GM21723 (cell line): ENCODE measurements around the gene CPA4.

Source experiments
- ATAC-seq: cut with Tn5 transposase; IDR thresholded peaks from one replicate; pipeline ENCODE4 v1.9.1; 2021; ENCODE audit warnings: mild to moderate bottlenecking, moderate library complexity; ENCODE audit not compliant: unreplicated experiment

The CPA4 gene

DNA sequence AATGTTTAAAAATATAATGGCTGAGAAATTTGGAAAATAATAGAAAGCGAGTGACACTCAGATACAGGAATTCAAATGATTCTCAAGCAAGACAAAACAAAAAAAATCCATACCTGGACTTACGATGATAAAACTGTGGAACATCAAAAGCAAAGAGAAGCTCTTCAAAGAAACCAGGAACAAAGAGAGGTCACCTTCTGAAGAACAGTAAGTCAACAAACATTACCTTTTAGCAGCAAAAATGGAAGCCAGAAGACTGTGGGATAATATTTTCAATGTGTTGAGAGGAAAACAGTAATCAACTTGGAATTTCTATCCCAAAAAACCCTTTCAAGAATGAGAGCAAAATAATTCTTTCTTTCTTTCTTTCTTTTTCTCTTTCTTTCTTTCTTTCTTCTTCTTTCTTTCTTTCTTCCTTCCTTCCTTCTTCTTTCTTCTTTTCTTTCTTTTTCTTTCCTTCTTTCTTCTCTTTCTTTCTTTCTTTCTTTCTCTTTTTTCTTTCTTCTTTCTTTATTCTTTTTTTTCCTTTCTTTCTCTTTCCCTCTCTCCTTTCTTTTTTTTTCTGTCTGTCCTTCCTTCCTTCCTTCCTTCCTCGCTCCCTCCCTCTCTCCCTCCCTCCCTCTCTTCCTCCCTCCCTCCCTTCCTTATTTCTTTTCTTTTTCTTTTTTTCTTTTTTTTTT, 49.9 kb downstream of the CPA4 start:
- no peak for ATAC-seq

DNA sequence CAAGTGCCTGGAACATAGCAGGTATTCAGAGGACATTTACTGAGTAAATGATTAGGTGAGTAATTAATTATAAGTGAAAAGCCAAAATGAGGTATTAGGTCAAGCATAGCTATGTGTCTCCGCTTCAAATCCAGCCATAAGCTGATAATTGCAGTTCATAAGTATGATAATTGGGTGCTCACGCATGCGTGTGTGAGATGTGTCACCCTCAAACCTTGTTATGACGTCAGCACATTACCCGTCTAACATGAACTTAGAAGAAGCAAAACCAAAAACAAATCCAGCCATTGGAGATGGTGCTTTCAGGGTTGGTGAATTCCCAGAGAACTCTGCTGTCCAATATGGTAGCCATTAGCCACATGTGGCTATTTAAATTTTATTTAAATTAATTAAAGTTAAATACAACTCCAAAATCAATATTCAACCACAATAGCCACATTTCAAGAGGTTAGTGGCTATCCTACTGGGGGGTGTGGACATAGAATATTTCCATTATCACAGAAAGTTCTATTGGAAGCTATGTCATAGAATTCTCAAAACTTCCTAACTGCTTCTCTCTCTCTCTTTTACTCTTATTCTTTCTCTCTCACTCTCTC, 51.4 kb downstream of the CPA4 start, which contains the start of gene CPA5:
TSS of gene CPA5 (plus strand) at position 546 of the 596 bp plus-strand sequence. CDS start 1,670 bp downstream, outside the sequence.
- ATAC-seq = no peak

DNA sequence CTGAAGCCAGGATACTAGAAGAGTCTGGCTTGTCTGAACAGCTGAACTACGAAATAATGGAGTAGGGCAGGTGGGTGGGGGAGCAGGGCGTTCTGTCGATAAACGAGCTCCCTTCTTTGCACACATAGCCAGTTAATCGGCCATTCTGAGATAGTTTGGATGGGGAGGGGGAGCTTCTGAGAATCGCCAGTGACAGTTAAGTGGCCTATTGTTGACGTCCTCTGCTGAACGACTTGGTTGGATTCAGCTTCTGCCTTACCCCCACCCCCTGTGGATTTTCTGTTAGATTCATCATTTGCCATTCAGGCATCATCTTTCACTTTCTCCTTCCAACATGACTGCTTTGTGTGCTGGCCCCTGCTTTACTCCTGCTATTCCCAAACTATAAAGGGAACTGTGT, 52.2 kb downstream of the CPA4 start:
- no peak for ATAC-seq

DNA sequence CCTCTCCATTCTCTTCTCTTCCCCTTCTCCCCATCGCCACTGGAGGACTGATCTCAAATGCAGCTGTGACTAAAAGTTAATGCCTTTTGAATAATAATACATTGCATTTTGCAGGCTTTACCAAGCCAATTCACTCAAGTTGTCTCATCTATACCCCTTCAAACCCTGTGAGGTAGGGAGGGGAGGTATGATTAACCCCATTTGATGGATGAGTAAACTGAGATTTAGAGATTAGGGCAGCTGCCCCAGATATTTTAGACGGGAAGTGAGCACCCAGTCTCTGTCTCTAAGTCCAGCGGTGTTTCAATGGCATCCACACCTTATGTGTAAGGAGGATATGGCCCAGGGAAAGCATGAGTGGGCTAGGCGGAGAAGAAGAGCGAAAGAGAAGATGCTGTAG, 52.8 kb downstream of the CPA4 start:
- ATAC-seq = no peak

DNA sequence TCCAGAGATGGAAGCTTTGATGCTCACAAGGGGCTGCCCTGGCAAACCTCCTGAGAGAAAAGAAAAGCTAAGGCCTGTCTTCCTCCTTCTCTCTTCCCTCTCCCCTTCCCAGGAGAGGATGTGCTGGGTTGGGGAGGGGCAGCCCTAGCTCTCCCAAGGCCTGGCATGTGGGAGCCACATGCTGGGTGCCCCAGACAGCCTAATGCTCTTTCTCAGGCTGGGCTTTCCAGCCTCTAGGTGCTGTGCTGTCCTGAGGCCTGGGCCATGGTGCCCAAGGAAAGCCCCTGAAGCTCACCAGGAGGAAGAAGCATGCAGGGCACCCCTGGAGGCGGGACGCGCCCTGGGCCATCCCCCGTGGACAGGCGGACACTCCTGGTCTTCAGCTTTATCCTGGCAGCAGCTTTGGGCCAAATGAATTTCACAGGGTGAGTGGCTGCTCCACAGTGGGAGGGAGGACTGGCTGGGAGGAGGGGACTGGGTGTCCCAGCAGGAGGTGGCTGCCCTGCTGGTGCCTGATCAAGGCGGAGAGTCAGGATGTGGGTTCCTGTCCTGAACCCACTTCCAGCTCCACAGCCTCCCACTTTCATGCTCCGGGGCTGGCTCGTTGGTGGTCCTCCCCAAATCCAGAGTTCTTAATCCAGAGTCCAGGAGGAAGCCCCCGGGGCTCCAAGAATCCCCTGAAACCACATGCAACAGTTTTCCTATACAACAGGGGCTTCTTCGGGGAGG, 53.4 kb downstream of the CPA4 start:
- ATAC-seq = no peak

DNA sequence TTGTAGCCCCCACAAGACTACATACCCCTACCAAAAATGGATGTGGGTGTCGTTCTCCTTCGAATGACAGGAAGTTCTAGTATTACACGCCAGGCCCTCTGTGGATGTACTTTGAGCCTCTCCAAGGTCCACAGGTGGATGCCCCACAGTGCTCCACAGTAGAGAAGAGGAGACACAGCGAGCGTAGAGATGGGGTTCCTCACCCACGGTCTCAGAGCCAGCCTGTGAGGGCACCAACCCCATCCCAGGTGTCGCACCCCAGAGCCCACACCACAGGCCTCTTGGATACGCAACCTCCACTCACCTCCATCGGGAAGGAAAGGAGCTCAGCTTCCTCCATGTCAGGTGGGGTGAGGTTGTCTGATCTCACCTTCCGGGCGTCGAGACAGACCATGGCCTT, 54.0 kb downstream of the CPA4 start:
- no peak for ATAC-seq

DNA sequence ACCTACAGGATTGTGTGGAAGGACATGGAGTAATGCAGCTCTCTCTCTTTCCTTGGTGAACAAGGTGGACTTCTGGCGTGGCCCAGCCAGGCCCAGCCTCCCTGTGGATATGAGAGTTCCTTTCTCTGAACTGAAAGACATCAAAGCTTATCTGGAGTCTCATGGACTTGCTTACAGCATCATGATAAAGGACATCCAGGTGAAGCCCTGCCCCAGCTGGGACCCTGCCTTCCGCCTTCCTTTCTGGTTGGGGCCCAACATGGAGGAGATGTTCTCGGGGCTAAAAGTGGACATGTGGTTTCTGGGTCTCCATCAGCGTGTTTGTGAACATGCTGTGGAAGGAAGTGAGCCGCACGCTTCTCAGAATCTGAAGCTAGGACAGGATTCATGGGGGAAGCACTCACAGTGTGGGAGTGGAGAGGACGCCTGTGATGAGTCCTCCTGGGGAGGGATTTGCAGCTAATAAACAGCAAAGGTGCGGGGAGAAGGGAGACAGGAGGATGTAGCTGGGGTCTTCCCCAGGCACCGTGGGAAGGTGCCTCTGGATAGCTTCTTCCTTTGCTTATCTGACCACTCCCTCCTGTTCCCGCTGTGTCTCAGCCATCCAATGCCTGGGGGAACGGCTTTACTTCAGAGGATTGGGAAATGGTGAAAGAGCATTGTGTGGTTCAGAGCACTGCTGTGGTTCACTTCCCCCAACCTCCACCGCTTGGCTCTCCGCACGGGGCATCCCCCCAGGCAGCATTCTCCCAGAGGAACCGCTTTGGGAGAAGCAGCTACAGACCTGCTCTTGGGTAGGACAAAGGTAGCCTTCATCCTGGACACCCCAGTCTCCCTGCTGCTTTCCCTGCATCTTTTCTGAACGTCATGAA, 57.2 kb downstream of the CPA4 start:
- no peak for ATAC-seq

DNA sequence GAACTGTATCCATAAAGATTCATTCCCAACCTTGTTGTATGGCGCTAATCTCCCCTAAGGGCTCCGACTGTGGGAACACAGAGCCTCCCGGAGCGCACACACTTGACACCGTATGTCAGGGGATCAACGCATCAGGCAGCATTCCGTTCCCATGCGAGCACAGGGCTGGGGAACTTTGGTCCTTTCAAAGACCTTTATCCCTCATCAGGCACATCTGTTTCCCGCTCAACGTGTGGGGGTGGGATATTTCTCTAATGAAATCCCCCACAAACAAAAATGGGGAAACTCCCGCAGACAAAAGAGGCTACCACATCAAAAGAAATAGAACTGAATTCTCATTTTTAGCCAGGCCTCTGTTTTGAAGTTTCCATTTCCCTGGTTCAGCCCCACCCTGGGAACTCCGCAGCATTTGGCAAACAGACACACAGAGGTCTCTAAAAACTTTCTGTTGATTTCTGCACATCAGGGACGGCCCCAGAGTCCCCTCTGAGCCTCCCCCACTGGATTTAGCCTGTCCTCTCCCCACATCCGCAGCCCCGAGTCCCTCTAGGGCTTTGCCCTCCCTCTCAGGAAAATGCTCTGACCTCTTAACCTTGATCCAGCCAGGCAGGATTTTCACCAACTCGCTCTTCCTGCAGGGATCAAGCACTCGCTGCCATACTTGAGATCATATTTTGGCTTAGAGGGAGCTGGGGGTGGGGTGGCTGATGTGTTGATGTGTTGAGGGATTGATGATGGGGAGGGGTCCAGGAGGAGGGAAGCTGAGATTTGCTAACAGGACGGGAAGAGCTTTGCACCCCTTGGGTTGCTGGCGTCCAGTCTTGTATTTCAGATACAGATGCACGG, 58.2 kb downstream of the CPA4 start:
- ATAC-seq = no peak

DNA sequence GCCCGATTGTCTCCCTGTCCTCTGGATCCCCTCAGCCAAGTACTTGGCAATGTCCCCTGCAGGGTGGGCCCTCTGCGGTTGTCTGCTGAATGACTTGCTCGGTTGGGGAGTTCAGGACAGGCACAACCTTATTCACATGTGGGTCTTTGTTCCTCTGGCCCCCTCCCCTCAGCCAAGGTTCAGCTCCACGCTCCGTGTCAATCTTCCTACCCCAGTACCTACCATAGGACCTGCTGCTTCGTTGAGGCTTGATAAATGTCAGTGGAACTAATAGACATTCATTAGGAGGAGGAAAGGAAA, 58.8 kb downstream of the CPA4 start:
- ATAC-seq = no peak

DNA sequence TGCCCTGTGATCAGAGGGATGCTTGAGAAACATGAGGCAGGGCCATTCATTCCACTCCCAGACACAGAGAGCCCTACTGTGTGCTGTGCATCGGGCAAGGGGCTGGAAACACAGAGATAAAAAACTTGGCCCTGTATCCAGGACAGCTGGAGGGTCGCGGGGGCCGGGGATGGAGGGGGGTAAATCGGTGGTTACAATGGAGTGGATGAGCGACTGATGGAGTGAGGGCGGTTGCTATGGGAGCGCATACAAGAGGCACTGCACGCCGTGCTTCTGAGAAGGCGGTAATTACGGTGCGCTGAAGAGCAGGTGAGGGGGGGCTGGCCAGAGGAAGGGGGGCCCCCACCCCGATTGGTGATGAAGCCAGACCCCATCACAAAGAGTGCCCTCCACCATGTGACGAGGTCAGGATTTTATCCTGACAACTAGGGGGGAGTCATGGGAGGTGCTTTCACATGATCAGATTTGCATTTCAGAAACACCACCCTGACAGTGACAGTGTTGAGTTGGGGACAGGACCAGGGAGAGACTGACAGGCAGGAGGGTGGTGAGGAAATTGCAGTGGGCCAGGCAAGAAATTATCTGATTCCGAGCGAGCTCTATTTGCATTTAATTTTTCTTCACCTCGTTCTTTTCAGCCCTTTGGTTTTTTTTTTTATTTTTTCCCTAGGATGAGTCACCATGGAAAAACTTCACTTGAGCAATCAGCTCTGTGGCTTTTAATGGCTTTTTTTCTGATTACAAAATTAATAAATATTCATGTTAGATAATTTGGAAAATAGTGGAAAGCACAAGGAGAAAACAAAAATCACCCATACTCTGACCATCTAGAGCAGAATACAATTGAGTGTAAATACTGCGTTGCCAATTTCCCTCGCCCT, 59.5 kb downstream of the CPA4 start:
- ATAC-seq = no peak

DNA sequence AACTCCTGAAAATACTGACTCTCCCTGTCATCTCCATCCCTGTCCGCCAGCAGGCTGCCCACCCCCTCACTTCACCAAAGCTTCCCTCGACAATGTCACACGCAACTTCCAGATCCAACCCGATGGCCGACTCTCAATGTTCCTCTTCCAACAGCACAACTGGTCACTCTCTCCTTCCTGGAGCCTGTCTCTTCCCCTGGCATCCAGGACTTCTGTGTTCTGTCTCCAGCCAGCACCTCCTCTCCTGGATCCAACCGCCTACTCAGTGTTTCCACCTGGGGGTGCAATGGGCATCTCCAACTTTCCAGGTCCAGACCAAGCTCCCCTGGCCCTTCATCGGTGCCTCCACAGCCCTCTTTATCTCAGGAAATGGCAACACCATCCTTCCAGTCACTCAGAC, 60.2 kb downstream of the CPA4 start:
- no peak for ATAC-seq

DNA sequence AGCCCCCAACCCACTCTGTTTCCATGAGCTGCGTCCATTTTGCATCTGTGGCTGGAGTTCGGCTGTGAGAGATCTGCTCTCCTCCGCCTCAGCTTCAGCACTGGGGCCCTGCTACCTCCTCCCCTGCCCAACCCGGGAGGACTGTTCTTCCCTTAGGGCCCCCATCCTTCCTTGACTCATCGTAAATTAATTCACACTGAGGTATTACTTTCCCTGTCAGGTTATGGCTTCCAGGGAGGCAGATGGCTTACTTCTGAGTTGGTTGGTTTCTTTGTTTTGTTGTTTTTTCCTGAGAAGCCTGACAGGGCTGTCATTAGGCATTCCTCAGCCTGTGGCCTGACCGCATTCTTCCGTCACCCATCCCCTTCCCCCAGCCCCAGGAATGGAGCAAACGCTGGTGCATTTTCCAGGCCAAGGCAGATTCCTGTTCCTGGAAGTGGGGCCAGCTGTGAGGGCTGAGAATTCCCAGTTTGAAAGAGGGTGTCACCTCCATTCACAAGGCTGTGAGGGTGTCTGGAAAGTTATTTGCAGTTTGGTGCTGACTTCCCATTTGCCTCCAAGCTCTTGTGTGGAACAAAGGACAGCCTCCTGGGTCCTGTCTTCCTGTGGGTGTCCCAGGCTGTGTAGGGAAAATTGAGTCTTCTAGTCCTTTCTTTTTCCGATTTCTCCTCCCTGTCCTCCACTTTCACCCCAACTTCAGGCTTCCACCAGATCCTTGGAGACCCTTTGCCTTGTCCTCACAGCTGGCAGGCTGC, 63.3 kb downstream of the CPA4 start:
- no peak for ATAC-seq

DNA sequence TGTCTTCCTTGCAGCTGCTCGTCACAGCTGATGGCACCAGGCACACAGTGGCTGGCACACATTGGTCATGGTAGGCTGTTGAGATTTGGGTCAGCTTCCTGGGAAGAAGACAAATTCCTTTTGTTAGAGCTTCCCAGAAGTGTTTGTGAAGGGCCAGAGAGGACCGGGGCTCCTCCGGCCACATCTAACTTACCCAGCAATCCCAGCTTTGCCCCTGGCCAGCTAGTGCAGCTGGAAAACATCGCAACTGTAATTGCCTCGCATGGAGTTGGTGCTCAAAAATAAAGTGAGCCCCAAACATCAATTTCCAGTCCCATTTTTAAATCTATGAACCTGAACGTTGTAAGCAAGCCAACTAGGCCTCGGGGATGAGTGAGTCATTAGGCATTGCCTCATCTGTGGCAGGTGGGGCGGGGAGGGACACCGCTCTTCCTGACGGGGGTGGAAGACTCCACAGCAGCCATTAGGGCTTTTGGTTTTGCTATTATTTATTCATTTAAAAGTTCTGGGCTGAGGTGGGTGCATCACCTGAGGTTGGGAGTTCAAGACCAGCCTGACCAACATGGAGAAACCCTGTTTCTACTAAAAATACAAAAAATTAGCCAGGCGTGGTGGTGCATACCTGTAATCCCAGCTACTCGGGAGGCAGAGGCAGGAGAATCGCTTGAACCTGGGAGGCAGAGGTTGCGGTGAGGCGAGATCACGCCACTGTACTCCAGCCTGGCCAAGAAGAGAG, 64.1 kb downstream of the CPA4 start:
- no peak for ATAC-seq

DNA sequence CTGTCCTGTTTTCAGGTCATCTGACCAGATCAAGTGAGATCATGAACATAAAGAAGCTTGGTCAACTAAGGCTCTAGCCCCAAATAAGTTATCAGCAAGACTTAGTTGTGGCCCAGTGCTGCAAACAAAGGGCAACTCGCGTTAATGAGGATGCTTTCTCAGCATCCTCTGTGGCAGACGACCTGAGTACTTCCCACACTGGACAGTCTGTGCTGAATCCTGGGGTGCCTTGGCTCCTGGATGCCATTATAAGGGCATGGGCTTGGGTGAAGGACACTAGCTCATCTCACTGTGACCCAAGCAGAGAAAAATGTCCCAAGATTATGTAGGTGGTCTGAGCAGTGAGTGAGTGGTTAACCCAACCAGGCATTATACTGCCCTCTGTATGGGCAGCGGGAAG, 65.5 kb downstream of the CPA4 start:
- ATAC-seq = no peak

DNA sequence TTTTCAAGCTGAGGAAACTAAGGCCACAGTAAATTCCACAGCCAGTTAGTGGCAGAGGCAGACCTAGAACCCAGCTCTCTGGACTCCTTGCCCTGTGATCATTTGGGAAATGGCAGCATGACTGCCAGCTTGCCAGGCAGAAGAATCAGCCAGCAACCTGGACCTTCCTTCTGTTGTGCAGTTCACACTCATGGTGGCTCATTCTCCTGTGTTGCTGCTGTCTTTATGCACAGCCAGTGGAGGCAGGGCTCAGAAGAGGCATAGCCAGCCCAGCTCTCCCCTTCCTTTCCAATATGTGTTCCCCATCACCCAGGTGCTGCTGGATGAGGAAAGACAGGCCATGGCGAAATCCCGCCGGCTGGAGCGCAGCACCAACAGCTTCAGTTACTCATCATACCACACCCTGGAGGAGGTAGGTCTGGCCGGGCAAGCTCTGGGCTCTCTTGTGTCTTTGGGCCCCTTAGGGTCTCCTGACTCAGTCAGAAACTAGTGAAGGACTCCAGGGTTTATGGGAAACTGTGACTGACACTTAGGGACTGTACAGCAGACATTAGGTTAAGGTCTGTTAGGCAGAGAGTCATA, 66.4 kb downstream of the CPA4 start:
- ATAC-seq = no peak

DNA sequence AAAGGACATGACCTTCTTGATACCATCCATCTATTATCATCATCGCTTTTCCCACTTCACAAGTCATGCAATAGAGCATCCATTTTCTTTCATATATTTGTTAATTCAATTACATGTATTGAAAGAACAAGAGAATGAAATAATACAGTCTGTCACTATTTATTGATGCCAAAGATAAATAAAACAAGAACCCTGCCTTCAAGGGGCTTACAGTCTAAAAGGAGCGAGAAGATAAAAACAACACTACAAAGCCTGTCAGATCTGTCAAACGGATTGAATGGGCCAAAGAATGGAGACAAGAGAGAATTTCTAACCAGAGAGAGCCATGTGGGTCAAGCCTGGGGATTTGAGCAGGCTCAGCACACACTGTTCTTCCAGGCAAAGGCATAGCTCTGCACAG, 67.6 kb downstream of the CPA4 start:
- ATAC-seq = no peak

DNA sequence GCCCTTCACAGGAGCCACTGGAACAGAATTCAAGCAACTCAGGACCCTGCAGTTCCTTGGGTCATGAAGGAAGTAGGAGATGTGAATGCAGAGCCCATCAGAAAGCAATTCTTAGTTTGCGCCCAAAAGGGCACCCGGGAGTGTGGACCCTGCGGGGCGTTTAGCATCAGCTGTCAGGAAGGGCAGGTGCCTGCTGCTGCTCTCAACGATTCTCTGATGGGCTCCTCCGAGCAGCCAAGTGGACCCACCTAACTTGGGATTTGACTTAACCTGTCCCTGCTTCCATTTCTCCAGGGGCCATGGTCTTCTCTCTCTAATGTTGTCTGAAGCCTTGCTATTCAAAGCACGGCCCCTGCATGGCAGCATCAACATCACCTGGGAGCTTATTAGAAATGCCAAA, 68.7 kb downstream of the CPA4 start:
- no peak for ATAC-seq
